IMR-90 (cell line): ENCODE measurements around the gene PSAP. TPM values are rescaled to one million over a fixed set of nuclear protein-coding genes. Genes with fewer than 3 reads are reported as not detected.

Source experiments
- ATAC-seq: fragments of 200-7000 bp; cut with Tn5 transposase; 2 replicates; pipeline ENCODE4 v1.9.1; 2020; ENCODE audit warnings: low read depth, mild to moderate bottlenecking, moderate library complexity
- BruUV-seq: library from RNA; stranded (reverse); fragments of 400-500 nt; replicated peaks from 2 replicates; lab custom pipeline; 2021; lab: Mats Ljungman, UMichigan
- CTCF ChIA-PET: fragments of 300-600 bp; formaldehyde crosslinking; extraction: SDS; loops from one replicate; lab custom pipeline; 2021; ENCODE audit warnings: antibody characterized with exemption; lab: Yijun Ruan, JAX
- POLR2A ChIA-PET: fragments of 300-600 bp; sonication (Branson Sonifier 250); formaldehyde crosslinking; loops from one replicate; lab custom pipeline; 2022; ENCODE audit warnings: antibody characterized with exemption; ENCODE audit not compliant: unreplicated experiment; lab: Charles Lee
- DNase-seq: peaks from one replicate; pipeline ENCODE4 v3.0.0; 2013
- H2AFZ ChIP-seq: replicated peaks from 2 replicates; pipeline ENCODE3; 2013; ENCODE audit warnings: low read length, mild to moderate bottlenecking; ENCODE audit not compliant: poor library complexity
- H2AK5ac ChIP-seq: 2 replicates; pipeline ENCODE4 v1.6.1; 2013; ENCODE audit warnings: low read depth, low read length, inconsistent platforms
- H2AK9ac ChIP-seq: replicated peaks from 2 replicates; pipeline ENCODE3; 2013; ENCODE audit warnings: mild to moderate bottlenecking, low read depth, low read length, moderate library complexity; ENCODE audit not compliant: poor library complexity
- H2BK120ac ChIP-seq: 2 replicates; pipeline ENCODE4 v1.6.1; 2013; ENCODE audit warnings: low read depth, low read length, inconsistent platforms
- H2BK15ac ChIP-seq: 3 replicates; pipeline ENCODE4 v1.6.1; 2013; ENCODE audit warnings: low read depth, low read length, inconsistent platforms
- H2BK20ac ChIP-seq: 2 replicates; pipeline ENCODE4 v1.6.1; 2013; ENCODE audit warnings: low read depth, mild to moderate bottlenecking, inconsistent platforms, low read length, moderate library complexity
- H2BK5ac ChIP-seq: 2 replicates; pipeline ENCODE4 v1.6.1; 2013; ENCODE audit warnings: mild to moderate bottlenecking, low read depth, low read length, inconsistent platforms; ENCODE audit not compliant: poor library complexity, severe bottlenecking
- H3K14ac ChIP-seq: replicated peaks from 2 replicates; pipeline ENCODE4 v1.6.1; 2013; ENCODE audit warnings: low read depth, low read length, inconsistent platforms
- H3K18ac ChIP-seq: 2 replicates; pipeline ENCODE4 v1.6.1; 2013; ENCODE audit warnings: low read depth, low read length, control low read depth
- H3K23ac ChIP-seq: 2 replicates; pipeline ENCODE4 v1.6.1; 2013; ENCODE audit warnings: low read depth, low read length, inconsistent platforms
- H3K27ac ChIP-seq: 2 replicates; pipeline ENCODE4 v1.5.1; 2013; ENCODE audit warnings: mild to moderate bottlenecking, control low read depth, low read length; ENCODE audit not compliant: insufficient read depth
- H3K27me3 ChIP-seq: 2 replicates; pipeline ENCODE4 v1.6.1; 2013; ENCODE audit warnings: low read length; ENCODE audit not compliant: control insufficient read depth, insufficient read depth
- H3K36me3 ChIP-seq: 2 replicates; pipeline ENCODE4 v1.6.1; 2013; ENCODE audit warnings: low read length, mixed read lengths; ENCODE audit not compliant: control insufficient read depth, insufficient read depth
- H3K4ac ChIP-seq: 2 replicates; pipeline ENCODE4 v1.6.1; 2013; ENCODE audit warnings: low read depth, low read length, inconsistent platforms
- H3K4me1 ChIP-seq: 2 replicates; pipeline ENCODE4 v1.6.1; 2013; ENCODE audit warnings: low read length, mixed read lengths; ENCODE audit not compliant: control insufficient read depth, insufficient read depth
- H3K4me2 ChIP-seq: 2 replicates; pipeline ENCODE4 v1.6.1; 2013; ENCODE audit warnings: low read depth, mild to moderate bottlenecking, control low read depth, low read length, moderate library complexity
- H3K4me3 ChIP-seq: 2 replicates; pipeline ENCODE4 v1.5.1; 2013; ENCODE audit warnings: low read depth, mild to moderate bottlenecking, control low read depth, low read length, moderate library complexity; ENCODE audit not compliant: insufficient read depth
- H3K56ac ChIP-seq: 2 replicates; pipeline ENCODE4 v1.6.1; 2013; ENCODE audit warnings: low read length, inconsistent platforms; ENCODE audit not compliant: insufficient read depth; ENCODE audit errors: extremely low read depth
- H3K79me1 ChIP-seq, 2 experiments: 2 replicates each; pipeline ENCODE4 v1.6.1; 2013; ENCODE audit warnings: low read length in 2 of 2, inconsistent platforms in 1 of 2, low read depth in 1 of 2
- H3K9ac ChIP-seq: 2 replicates; pipeline ENCODE4 v1.6.1; 2013; ENCODE audit warnings: low read depth, low read length, control low read depth
- H3K9me1 ChIP-seq: 2 replicates; pipeline ENCODE4 v1.6.1; 2013; ENCODE audit warnings: low read length, inconsistent platforms; ENCODE audit not compliant: insufficient read depth
- H3K9me3 ChIP-seq: 2 replicates; pipeline ENCODE4 v1.6.1; 2013; ENCODE audit warnings: low read length; ENCODE audit not compliant: control insufficient read depth, insufficient read depth
- H4K20me1 ChIP-seq: 2 replicates; pipeline ENCODE4 v1.6.1; 2013; ENCODE audit warnings: low read length, inconsistent platforms; ENCODE audit not compliant: insufficient read depth
- H4K5ac ChIP-seq: 2 replicates; pipeline ENCODE4 v1.6.1; 2013; ENCODE audit warnings: mild to moderate bottlenecking, low read depth, low read length, control low read depth
- H4K8ac ChIP-seq, 2 experiments: 2 replicates each; pipeline ENCODE4 v1.6.1; 2013; ENCODE audit warnings: low read depth in 2 of 2, low read length in 2 of 2, control low read depth in 1 of 2, inconsistent platforms in 1 of 2
- H4K91ac ChIP-seq: 2 replicates; pipeline ENCODE4 v1.6.1; 2013; ENCODE audit warnings: low read depth, low read length, inconsistent platforms; ENCODE audit not compliant: insufficient read depth
- CHD1 ChIP-seq: IDR thresholded peaks from 2 replicates; pipeline ENCODE4 v1.6.1; 2012; ENCODE audit warnings: low read depth, low read length, improper control_type of control experiment
- ELK1 ChIP-seq: fragments of 150-350 bp; IDR thresholded peaks from 2 replicates; pipeline ENCODE4 v1.6.1; 2016; ENCODE audit warnings: low read depth, mild to moderate bottlenecking, low read length, moderate library complexity, borderline replicate concordance
- MXI1 ChIP-seq: IDR thresholded peaks from 2 replicates; pipeline ENCODE4 v1.6.1; 2012; ENCODE audit warnings: low read depth, mild to moderate bottlenecking, low read length, moderate library complexity, borderline replicate concordance
- NFE2L2 ChIP-seq: fragments of 150-350 bp; IDR thresholded peaks from 2 replicates; pipeline ENCODE4 v1.6.1; 2016; ENCODE audit warnings: low read depth, mild to moderate bottlenecking, low read length
- RAD21 ChIP-seq: IDR thresholded peaks from 2 replicates; pipeline ENCODE4 v1.6.1; 2012; ENCODE audit warnings: low read length, improper control_type of control experiment
- WGBS, 2 experiments: methylation state at CpG; one replicate each; pipeline versions ENCODE4 v1.1.5 to v1.1.7; 2013; ENCODE audit warnings: missing lambda C conversion rate in 2 of 2; ENCODE audit not compliant: insufficient read length in 1 of 2; ENCODE audit errors: extremely low coverage in 2 of 2; 5-methylcytosine and 5-hydroxymethylcytosine counted together
- dilution Hi-C: fragments of 300-500 bp; cut with HindIII; formaldehyde crosslinking; loops from one replicate; pipeline ENCODE4 v1.14.3; 2018; ENCODE audit warnings: low sequenced_read_pairs; ENCODE audit not compliant: unreplicated experiment
- in situ Hi-C: fragments of 300-500 bp; cut with MboI; formaldehyde crosslinking; loops from 3 replicates; pipeline ENCODE4 v1.14.3; 2019; ENCODE audit warnings: low sequenced_read_pairs, inconsistent platforms, mixed read lengths
- intact Hi-C: fragments of 100-400 bp; cut with micrococcal nuclease; formaldehyde crosslinking; loops from 2 replicates; pipeline ENCODE4 v1.10.0; 2022
- polyA plus RNA-seq, 3 experiments: library from polyadenylated mRNA; depleted of rRNA; stranded (reverse); fragments of >200 nt; gene quantifications; 2 replicates each; pipeline ENCODE4 v1.2.3, GENCODE V29; 2012; ENCODE audit warnings: low replicate concordance in 1 of 3
- total RNA-seq: library from RNA; depleted of rRNA; stranded (reverse); fragments of >200 nt; gene quantifications from 2 replicates; pipeline ENCODE4 v1.2.3, GENCODE V29; 2012

The PSAP gene
- total and polyA plus RNA-seq, 2 of the 4 experiments (the other 2 are of a cell fraction), result 216 to 876 TPM

- Histone ChIP-seq H3K4me3 (no peak overlapping the region), H2AFZ (no peak overlapping the region), H2BK15ac (no peak overlapping the region), H3K9me3 (no peaks in the 10 kb centered on the region), H3K4ac (no peak overlapping the region), H4K8ac (no peak overlapping the region), H3K23ac (no peak overlapping the region), H4K5ac (no peak overlapping the region), H2BK5ac (no peak overlapping the region), H3K9ac (no peak overlapping the region), H3K18ac (no peak overlapping the region), H3K56ac (no peak overlapping the region), H2AK9ac (no peak overlapping the region), H2BK120ac (no peak overlapping the region), H4K20me1 (no peaks in the 10 kb centered on the region), H3K4me1 (no peaks in the 10 kb centered on the region), H4K91ac (no peak overlapping the region), H3K27me3 (peaks cover 33% of the 10 kb centered on the region), H3K4me2 (no peak overlapping the region), H3K79me1 (no peaks in the 10 kb centered on the region), H2BK20ac (no peak overlapping the region), H3K27ac (no peak overlapping the region), H2AK5ac (no peak overlapping the region), H3K36me3 (no peaks in the 10 kb centered on the region), H3K14ac (no peak overlapping the region), H3K9me1 (no peaks in the 10 kb centered on the region)
- BruUV-seq, result no TSS peak
- DNase-seq, result no peak
- CTCF ChIA-PET, result no interaction called here
- TF ChIP-seq NFE2L2, result no peak
- TF ChIP-seq RAD21, result no peak
- TF ChIP-seq ELK1, result no peak
- no peak for TF ChIP-seq CHD1
- TF ChIP-seq MXI1, result no peak
- no peak for ATAC-seq
- in situ Hi-C loops (no loop called here), dilution Hi-C loops (no loop called here), intact Hi-C loops (no loop called here)
- POLR2A ChIA-PET, result no interaction called here
- 88% methylated on average over 7 of the region's 18 CpGs; no CpG with 5 or more reads in 1 of the 2 experiments for WGBS, 2 experiments
Observed at GRCh38 chr10:71802715-71803488, 48.1 kb downstream of the PSAP start.
